NCI-H1694 (cell line): ENCODE results near the gene SND1.

ENCODE experiments used
- DNase-seq: peaks from one replicate; lab custom pipeline; 2025; lab: John Stamatoyannopoulos, UW

The SND1 gene

DNA sequence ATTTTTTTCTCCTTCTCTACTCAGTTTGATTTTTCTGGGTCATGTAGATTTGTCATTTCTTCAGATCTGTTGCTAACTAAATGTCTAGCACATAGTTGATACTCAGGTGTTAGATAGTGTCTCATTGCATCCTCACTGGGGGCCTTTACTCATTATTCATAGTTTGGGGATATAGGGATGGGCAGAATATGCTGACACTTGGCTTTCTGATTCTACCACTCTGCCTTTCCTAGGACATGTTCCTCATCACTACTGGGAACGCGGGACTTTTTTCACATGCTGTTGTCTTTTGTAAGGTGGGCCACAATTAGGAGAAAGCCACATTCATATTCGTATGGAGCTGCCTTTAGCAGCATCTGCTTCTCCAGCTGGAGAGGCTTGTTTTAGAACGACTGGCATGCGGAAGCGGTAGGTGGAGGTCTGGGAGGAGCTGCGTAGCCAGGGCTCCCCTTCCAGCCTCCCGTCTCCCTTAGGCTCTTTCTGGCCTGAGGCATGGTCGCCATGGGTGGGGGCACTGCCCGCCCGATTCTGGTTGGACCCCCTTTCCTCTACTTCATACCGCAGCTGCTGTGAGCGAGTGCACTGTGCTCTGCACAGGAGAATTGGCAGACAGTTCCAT is 78.8 kb downstream of the SND1 start:
- peak; percentile 84 for DNase-seq

DNA sequence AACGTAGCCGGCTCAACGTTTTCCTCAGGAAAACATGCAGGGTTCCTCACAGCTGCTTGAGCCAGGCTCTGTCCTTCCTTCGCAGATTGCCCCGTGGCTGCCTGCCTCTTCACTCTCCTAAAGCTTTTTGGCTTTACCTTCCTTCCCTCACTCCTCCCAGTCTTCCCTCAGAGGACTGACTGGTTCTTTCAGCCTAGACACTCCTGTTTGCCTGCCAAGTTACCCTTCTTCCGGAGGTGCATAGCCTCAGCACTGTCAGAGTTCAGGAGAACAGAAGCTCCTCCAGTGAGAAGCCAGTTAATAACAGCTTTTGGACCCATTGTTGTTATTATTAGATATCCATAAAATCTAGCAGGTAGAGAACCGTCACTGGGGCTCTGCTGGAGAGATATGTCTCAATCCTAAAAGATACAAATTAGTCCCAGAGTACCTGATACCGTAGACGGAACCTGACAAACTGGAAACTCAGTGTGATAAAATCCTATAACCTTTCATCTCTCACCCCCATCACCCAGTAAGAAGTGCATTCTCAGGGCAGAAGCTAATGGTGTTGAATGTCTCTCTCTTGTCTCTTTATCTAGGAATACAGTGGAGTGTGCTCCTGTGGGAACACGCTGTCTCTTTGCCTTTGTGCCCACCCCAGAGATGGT is 79.6 kb downstream of the SND1 start:
- DNase-seq: no peak

DNA sequence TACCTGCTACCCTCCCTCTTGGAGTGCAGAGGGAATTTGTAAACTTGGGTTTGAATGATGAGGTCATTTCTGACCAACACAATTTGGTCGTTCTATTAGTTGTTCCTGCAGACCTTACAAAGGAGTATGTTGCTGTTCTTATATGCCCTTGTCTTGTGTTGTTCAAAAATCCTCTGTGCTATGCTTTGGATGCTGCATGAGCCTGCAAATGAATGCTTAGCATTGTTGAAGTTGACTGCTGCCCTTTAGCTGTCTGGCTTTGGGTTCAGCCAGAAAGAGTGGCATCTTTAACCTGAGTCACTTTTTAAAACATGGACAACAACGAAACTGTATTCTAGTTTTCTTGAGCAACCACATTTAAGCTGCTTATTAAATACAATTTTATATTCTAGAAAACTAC is 80.3 kb downstream of the SND1 start:
- no peak for DNase-seq

DNA sequence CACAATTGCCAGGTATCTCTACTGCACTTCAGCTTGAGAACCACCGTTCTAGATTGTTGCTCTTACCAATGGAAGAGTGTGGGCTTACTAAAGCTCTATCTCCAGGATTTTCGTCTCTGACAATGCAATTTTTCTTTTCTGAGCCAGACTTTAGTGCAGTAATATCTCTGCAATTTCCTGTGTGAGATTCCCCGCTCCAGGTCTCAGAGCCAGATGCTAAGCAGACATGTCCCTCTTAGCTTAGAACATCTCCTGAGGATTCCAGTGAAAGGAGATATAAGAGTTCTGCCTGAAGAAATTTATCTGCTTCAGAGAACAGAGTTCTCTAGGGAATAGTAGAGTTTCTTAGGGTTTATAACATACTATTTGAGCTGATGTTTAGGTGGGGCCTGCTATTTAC is 82.0 kb downstream of the SND1 start:
- DNase-seq: no peak

DNA sequence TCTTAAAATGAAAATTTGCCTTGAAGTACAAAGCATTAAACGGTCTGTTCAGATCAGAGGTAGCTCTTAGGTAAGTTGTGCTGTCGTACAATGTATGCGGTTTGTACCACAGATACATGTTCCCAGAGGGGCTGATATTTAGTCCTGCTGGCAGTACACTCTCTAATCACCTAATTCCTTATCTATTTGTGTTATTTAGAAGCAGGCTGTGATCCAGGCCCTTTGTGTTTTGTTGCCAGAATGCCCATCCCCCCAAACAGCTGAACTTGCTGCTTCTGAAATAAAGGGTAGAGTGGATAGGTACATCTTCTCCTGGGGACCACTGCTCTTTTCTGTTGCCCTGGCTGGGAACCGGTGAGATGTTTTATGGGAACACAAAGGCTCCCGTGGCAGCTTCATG is 84.5 kb downstream of the SND1 start:
- DNase-seq: peak; percentile 29

DNA sequence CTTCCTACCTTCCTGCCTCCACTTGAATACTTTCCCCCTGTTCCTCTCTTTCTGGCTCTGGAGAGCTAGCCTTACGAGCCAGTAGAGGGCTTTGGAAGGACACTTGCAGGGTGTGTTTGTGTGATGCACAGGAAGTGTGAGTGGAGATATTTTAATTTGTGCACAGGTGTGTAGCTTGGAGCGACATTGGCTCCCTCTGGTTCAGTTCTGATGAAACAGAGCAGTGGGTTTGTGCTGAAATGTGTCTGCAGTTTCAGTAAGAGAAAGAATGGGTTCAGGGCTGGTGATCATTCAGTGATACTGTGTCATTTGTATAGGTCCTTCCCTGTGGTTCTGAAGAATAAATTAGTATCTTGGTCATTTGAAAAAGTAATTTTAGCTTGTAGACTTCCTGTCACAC is 86.9 kb downstream of the SND1 start:
- no peak for DNase-seq

DNA sequence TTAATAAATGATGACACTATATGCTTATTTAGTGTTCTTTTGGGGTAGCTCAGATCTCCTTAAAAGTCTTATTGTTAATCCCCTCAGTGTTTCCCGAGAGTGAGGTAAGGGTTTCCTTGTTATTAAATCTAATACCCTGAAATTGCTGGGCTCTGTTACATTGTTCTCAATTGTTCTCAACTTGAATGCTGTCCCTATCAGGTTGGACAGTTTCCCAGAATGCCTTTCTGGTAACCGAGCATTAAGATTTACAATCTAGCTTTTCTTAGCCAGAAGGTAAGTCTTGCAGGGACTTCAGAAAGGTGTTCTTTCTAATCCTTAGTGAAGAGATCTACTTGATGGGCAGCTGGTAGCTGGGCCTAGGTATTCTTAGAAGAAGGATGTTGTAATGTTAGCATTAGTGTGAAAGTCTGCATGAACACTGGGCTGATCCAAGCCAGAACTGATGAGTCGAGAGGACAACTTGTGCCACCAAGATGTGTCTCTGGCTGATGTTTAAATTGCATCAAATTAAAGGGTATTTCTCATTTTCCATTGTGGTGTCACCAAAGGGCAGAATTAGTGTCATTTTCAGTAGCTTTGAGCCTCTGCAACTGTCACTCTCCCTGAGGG is 89.9 kb downstream of the SND1 start:
- DNase-seq: no peak

DNA sequence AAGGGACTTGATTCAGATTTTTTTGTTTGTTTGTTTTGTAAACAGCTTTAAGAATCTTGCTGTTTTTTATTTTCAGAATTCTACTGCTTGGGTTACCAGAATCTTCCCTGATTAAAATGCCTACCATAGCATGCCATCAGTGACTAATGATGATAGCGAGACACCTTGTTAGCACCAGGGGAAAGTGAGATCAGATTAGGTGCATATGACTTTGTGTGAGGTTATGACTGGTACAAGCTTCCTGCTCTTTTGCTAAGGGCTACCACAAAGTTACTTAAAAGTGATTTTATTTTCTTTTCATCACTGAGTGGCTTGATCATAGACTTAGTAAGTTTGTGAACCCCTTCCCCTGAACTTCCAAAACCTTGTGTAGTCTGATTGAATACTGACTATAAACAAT is 93.5 kb downstream of the SND1 start:
- DNase-seq: no peak

DNA sequence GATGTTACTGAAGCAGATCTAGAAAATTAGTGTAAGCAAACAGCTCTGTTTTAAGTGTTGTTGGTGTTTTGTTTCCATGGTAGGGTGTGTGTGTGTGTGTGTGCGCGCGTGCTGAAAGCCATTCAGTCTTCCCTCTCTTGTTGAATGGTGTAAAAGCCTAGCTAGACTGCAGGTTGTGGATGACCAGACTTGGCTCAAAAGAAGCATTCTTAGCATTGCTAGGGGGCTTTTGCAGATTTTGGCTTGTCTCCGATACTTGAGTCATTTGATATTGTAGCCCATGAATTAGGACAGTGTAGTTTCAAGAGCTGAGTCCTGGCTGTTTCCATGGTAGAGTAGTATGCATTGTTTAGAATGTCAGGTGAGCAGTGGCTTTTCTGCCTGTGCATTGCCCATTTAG is 99.1 kb downstream of the SND1 start:
- DNase-seq: no peak

DNA sequence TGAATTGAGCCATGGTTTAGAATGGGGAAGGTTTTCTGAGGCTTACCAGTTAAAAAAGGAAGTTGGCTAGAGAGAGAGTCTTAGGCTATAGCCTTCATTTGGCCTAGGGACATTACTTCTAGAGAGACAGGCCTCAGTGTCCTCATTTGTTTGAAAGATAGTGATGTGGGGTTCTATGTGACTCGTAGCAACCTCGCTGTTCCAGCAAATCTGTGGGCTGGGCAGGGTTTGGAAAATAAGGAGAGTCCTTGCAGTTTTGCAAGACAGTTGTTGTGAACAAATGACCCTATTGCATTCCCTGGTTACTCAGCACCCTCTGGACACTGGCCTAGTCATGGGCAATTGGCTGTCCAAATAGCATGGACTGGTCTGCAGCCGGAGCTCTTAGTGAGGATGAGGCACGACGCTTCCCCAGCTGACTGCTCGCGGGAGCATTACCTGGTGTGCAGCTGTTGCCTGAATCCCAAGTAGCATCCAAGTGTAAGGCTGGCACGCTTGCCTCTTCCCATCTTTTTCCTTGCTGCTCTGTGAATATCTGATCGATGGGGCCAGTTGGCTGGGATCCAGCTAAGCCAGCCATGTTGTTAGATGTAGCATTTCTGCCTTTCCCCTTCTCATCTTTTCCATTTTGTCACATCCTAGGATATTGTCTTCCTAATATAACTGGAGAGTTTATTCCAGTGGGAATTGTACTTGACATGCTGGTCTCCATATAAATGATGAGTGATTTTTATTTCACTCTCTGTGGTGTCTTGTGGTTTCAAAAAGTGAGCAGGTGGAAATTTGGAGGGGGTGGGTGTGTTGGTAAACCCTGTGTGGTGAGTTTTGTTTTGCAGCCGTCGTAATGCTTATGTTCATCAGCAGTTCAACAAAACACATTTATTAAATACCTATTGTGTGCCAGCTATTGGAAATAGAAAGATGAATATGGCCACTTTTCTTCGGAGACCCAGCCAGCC is 99.8 kb downstream of the SND1 start:
- DNase-seq: no peak

DNA sequence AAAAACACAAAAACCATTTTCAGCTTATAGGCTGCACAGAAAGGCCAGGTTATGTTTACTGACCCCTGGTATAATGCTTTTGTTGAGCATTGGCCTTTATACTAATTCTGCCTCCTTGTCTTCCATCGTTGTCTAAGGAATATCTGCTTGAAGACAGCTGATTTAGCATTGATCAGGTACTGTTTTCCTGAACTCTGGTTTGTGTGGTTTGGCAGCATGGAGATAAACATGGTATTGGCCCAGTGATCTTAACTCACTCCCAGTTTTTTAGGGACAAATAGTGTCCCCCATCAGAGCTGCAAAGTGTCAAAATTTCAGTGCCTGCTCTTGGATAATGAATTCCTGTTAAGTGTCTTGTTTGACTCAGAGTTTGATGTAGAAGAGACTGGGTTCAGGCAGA is 100.8 kb downstream of the SND1 start:
- no peak for DNase-seq

DNA sequence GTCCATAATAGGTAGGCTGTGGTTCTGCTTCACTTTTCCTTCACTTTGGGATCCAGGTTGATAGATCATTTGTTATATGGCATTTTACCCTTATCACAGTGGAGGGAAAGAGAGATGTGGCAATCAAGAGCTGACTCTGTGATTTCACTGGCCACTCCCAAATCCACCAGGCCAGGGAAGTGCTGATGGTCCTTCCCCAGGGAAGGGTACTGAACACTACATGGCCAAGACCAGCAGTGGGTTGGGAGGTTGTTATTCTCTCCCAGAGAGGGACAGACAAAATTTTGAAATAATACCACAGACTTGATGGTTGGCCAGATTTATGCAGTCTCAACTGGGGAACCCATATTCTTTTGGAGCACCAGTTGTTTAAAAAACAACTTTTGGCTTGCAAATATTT is 102.5 kb downstream of the SND1 start:
- no peak for DNase-seq

DNA sequence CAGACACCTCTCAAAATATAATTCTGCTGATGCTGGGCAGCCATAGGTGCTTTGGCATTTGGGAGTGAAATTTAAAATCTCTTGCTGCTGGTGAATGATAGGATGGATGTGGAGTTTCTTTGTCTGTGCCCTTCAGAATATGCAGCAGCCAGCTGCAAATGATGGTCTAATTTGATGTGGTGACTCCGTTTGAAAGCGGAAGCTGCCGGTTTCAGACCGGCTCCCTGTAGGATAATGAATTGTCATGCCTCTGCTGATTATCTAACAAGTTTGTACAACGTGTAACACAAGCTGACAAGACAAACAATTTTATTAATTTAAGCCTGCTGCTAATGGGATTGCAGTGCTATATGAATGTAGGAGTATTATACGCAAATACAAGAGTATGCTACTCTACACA is 103.5 kb downstream of the SND1 start:
- DNase-seq: no peak

DNA sequence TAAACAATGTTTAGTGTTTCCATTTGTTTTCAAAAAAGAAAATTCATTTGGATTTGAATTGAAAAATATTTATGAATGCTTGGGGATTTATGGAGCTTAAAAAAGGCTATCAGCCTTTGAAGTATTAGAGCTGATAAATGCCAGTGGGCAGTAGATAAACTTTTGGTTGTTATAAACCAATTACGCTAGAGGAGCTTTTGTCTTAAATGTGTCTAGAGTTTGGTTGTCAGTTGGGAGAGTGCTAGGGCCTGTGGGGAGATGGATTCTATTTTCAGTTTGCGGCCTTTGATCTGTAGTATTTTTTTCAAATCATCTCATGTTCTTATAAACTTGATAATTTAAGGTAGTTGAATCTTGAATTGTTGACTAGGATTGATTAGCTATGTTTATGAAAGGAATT is 104.0 kb downstream of the SND1 start:
- DNase-seq: no peak

DNA sequence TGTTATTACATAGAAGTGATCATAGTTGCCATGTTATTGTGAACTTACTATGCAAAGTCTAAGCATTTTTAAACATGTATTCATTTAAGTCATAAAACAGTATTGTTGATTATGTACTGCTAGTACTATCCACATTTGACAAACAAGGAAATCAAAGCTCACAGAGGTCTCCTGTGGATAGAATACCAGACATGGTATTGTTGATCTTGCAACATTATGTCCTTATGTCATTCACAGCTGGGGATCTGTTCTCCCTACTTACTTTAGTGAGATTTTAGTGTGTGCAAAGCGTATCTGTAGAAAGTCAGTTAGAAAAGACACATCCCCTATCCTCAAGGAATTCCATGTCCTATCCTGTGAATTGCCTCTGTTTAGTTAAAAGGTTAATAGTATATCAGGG is 106.1 kb downstream of the SND1 start:
- no peak for DNase-seq

DNA sequence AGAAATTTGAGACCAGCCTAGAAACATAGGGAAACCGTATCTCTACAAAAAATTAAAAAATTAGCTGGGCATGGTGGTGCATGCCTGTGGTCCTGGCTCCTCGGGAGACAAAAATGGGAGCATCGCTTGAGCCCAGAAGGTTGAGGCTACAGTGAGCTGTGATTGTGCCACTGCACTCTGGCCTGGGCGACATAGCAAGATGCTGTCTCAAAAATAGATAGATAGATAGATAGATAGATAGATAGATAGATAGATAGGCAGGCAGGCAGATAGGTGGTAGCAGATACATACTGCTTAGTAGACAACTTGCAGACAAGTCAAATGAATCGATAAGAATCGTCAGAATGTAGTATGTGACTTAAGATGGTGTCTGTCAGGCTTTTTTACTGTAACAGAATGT is 106.9 kb downstream of the SND1 start:
- DNase-seq: no peak

DNA sequence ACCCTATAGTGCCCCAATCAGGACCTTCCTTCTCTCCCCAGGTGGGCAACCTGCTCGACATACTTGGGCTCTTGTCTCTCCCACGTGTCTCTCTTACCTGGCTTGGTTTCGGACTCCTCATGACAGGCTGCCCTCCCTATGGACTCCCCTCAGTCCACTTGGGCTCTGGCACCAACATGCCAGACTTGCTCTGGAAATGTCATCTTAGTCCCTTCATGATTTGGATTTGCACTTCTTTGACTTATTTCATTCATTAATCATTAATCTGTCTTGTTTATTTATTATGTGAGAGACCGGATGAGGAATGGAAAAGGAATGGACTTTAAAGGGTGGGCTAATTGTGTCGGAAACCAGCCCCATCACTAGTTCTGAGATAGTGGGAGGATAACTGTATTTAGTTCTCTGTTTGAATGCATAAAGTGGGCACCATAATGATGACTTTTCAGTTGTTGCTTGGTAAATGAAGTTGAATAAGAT is 108.0 kb downstream of the SND1 start:
- no peak for DNase-seq

DNA sequence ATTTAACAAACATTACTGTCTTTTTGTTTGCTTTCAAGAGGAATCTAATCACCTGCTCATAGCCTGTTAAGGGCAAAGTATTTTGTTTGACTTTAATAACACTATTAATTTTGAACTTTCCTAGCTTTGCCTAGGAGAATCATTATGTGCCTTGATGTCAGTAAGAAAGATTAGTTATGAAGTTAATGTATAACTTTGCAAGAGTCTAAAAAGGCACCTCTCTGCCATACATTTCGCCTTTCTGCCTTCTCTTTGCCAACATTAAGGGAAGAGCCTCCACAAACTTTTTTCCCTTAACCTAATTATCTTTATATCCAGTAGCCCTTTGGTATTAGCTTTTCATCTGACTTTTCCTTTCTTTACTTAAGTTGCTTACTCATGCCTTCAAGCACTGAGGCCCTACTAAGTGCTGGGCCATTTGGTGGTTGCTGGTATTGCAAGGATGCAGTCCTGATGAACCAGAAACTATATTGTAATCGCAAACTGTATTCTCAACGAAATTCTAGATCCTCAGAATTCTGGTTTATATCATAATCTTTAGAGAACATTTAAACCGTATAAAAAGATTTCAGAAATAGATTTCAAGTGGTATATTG is 108.5 kb downstream of the SND1 start:
- no peak for DNase-seq

DNA sequence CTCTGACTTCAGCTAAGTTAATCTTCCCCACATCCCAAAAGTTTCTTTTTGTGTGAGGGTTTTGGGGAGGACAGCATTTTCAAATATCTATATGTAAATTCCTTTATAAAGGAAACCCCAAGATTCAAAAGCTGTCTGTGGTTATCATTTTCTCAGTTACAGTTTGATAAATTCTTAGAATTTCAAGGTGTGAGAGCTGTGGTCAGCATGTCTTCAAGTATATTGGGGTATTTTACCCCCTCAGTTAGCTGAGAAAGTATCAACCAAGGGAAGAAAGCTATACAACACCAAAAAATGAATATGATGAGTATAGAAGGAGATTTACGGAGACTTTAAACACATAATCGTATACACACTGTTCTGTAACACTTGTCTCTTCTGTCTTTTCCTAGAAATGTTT is 109.2 kb downstream of the SND1 start:
- no peak for DNase-seq

DNA sequence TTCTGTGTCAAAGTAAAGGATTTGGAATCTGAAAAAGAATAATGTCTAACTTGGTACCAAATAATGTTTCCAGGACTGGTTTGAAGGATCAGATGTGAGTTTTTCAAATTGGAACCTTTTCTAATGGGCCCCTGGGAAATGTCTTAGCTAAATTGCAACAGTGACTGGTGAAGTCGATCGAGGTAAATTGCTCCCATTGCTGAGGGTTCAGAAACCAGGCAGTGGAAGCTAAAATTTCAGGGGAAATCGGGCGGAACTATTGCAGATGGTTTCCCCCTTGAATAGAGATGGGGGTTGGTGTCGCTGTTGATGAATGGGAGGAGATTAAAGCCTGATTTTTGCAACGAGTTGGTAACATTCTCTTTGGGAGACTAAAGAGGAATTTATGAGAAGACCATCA is 112.7 kb downstream of the SND1 start:
- peak; percentile 80 for DNase-seq

DNA sequence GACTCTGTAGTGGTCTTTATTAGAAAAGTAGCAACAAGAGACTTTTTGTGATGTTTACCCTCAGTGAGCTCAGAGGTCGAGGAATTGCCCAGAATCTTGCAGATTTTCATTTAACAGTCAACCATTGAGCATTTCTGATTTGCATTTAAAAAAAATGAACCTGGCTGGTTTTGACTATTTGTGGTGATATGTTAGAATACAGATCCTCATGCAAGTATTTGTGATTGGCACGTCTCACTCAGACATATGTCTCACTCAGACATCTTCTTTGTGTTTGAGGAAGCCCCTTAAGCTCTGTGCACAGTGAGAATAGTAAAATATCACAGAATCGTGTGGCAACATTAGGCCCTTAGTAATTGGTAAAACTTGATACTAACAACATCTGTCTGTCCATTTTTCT is 113.2 kb downstream of the SND1 start:
- DNase-seq: no peak

DNA sequence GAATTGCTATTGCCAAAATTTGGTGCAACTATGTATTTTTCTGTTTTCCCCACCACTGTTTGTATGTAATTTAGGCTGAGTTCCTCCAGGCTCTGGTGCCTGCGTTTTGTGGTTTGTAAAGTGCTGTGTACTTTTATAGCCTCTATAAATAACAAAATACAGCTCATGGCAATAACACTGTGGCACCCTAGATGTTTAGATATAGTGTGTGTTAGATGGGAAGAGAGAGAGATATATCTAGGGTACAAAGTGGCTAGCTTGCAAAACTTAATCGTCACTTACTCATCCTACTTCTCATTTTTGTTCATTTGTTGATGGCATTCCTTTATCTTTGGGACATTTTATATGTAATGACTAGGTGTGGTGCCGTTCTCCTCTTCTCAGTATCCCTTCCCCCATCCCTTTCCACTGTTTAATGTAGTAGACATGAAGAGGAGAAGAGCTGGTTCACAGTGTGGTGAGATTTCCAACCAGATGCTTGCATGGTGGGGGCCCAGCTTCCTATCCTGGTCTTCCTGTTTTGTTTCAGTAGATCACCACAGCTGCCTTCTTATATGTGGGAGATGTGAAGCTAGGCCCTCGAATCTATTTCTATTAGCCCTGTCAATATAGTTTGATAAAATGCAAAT is 115.0 kb downstream of the SND1 start:
- DNase-seq: no peak
